Fibroblast of villous mesenchyme (primary cell): Measurements from ENCODE around the gene CCDC85B. TPM values are rescaled to one million over a fixed set of nuclear protein-coding genes. Genes with fewer than 3 reads are reported as not detected.

Source experiments
- DNase-seq: peaks from one replicate; pipeline ENCODE4 v3.0.0-alpha.2; 2010; ENCODE audit warnings: low read depth
- H3K4me3 ChIP-seq: 2 replicates; pipeline ENCODE4 v1.5.1; 2011; ENCODE audit warnings: low read depth, mild to moderate bottlenecking, low read length
- total RNA-seq: library from RNA; depleted of rRNA; stranded (reverse); fragments of >200 nt; gene quantifications from 2 replicates; pipeline ENCODE4 v1.2.3, GENCODE V29; 2012
- TF ChIP-seq, protein P1 (sequence below): IDR thresholded peaks from 2 replicates; pipeline ENCODE4 v1.5.1; 2012; ENCODE audit warnings: low read depth, mild to moderate bottlenecking, low read length; ENCODE audit not compliant: insufficient read depth

Gene CCDC85B
- total RNA-seq, 1 donor: 37.1 TPM

DNA sequence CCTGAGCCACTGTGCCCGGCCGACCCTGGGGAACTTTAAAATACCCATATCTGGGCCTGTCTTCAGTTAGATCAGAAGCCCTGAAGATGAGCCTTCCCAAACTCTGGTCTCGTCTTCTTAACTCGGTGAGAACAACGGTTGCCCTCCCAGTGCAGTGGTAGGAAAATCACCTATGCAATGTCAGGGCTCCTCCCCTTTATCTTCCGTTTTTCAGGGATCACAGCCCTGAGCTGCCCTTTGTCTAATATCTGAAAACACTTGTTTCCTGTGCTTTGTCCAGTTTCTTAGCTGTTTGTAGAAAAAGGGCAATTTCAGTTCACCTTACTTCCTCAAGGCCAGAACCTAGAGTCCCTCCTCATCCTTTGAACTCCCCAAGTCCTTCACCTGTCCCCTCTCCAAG is 38.2 kb downstream of the CCDC85B start:
- no peak for DNase-seq
- TF ChIP-seq, protein P1, sequence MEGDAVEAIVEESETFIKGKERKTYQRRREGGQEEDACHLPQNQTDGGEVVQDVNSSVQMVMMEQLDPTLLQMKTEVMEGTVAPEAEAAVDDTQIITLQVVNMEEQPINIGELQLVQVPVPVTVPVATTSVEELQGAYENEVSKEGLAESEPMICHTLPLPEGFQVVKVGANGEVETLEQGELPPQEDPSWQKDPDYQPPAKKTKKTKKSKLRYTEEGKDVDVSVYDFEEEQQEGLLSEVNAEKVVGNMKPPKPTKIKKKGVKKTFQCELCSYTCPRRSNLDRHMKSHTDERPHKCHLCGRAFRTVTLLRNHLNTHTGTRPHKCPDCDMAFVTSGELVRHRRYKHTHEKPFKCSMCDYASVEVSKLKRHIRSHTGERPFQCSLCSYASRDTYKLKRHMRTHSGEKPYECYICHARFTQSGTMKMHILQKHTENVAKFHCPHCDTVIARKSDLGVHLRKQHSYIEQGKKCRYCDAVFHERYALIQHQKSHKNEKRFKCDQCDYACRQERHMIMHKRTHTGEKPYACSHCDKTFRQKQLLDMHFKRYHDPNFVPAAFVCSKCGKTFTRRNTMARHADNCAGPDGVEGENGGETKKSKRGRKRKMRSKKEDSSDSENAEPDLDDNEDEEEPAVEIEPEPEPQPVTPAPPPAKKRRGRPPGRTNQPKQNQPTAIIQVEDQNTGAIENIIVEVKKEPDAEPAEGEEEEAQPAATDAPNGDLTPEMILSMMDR: no peak
- H3K4me3 ChIP-seq: no peak overlapping the region

DNA sequence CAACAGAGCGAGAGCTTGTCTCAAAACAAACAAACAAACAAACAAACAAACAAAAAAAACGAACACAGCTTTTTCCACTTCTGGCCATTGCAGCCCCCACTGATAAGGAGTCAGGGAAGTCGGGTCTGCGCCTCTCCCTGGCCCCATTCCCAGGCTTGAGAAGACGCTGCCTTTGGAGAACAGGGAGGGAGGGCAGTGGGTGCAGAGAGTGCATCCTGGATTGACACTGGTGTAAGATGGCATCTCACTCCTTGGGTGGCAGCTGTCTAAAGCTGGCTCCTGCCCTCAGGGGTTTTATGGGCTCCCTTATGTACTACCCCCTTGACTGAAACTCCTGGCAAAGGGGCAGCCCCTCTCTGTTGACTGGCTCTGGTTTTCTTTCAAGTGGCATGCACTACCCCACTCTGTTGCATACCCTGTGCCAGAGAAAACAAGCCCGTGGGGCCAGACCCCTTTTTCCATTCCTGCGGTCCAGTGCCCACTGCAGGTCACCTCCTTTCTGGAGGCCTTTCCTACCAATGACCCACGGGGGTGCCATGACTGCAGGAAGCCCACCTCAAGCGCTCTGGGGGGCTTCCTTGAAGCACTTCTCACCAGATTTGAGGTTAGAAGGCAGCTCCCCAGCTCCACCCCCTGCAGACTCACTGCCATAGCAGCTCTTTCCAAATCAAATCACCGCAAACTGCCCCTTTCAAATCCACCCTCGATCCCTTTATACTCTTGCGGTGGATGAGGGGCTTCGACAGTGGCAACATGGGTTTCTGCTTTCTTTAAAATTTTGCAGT is 41.5 kb downstream of the CCDC85B start:
- DNase-seq: no peak
- H3K4me3 ChIP-seq: no peak overlapping the region
- TF ChIP-seq, protein P1: no peak

DNA sequence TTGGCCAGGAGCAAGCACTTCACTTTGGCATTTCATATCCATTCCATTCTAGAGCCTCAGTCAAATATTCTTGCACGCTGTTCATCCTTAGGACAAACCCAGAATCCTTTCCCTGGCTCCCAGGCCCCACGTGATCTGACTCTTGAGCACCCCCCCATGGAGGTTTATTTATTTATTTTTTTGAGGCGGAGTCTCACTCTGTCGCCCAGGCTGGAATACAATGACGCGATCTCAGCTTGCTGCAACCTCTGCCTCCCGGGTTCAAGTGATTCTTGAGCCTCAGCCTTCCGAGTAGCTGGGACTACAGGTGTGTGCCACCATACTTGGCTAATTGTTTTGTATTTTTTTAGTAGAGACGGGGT is 42.1 kb downstream of the CCDC85B start:
- TF ChIP-seq, protein P1: no peak
- DNase-seq: peak; percentile 32
- H3K4me3 ChIP-seq: no peak overlapping the region

DNA sequence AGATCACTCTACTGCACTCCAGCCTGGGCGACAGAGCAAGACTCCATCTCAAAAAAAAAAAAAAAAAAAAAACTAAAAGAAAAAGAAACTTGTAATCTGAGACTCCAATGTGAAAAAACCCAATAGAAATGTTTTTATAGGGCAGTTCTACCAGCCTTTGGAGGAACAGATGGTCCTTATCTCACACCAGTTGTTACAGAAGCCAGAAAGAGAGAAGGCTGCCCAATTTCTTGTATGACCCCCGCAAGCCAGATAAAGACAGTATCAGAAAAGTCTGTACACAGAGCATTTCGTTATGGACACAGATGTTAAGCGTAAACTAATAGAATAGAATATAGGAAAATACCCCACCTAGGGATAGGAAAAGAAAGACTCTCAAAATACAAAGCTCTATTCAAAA is 43.5 kb downstream of the CCDC85B start:
- H3K4me3 ChIP-seq: no peak overlapping the region
- TF ChIP-seq, protein P1: no peak
- DNase-seq: peak; percentile 71

DNA sequence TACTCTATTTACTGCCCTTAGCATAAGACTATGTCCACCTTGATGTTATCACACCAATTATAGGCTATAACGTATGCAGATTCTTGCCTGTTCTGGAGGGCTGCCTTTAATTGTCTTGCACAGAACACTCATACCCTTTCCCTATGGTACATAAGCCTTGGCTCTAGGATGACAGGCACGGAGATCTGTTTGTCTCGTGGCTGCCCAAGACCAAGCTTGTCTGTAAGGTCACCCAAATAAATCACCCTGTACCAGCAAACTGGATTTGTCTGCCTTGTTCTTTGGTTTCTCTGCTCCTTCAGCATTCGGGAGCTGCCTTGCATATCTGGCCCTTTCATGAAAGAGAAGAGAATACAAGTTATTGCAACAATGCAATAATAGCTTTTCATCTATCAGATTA is 47.3 kb downstream of the CCDC85B start:
- no peak overlapping the region for H3K4me3 ChIP-seq
- no peak for DNase-seq
- TF ChIP-seq, protein P1: no peak

Other genes with a start within 250 kb of the CCDC85B start
- gene RELA, start 227.8 kb upstream of the CCDC85B start, total RNA-seq: 22.2 and 24.2 TPM in 2 replicates
- 33.2 and 42.2 TPM in 2 replicates for gene KAT5, start 178.4 kb upstream of the CCDC85B start, total RNA-seq
- 41.5 and 44.1 TPM in 2 replicates for gene RNASEH2C, start 169.9 kb upstream of the CCDC85B start, total RNA-seq
- 13.8 and 16.4 TPM in 2 replicates for gene AP5B1, start 109.7 kb upstream of the CCDC85B start, total RNA-seq
- gene OVOL1, start 103.6 kb upstream of the CCDC85B start, total RNA-seq: not detected in 2 replicates
- gene SNX32, start 56.7 kb upstream of the CCDC85B start, total RNA-seq: under 0.01 TPM in 1 of 2 replicates, not detected in the other
- gene CFL1, start 32.5 kb upstream of the CCDC85B start, total RNA-seq: 1,115 and 1,444 TPM in 2 replicates
- gene MUS81, start 30.2 kb upstream of the CCDC85B start, total RNA-seq: 71.2 and 75.7 TPM in 2 replicates
- gene EFEMP2, start 17.9 kb upstream of the CCDC85B start, total RNA-seq: 77.7 and 79.6 TPM in 2 replicates
- gene CTSW, start 10.8 kb upstream of the CCDC85B start, total RNA-seq: 0.43 TPM in 1 of 2 replicates, not detected in the other
- gene FIBP, start 2.2 kb upstream of the CCDC85B start, total RNA-seq: 144 and 158 TPM in 2 replicates
- 18.0 and 41.0 TPM in 2 replicates for gene FOSL1, start 9.7 kb downstream of the CCDC85B start, total RNA-seq
- gene C11orf68, start 28.4 kb downstream of the CCDC85B start, total RNA-seq: 25.8 and 31.5 TPM in 2 replicates
- gene DRAP1, start 28.8 kb downstream of the CCDC85B start, total RNA-seq: 216 and 218 TPM in 2 replicates
- gene TSGA10IP, start 54.8 kb downstream of the CCDC85B start, total RNA-seq: not detected in 2 replicates
- 25.5 and 26.7 TPM in 2 replicates for gene SART1, start 71.1 kb downstream of the CCDC85B start, total RNA-seq
- gene EIF1AD, start 111.5 kb downstream of the CCDC85B start, total RNA-seq: 34.8 and 35.4 TPM in 2 replicates
- 19.9 and 24.8 TPM in 2 replicates for gene BANF1, start 111.8 kb downstream of the CCDC85B start, total RNA-seq
- gene CST6, start 121.3 kb downstream of the CCDC85B start, total RNA-seq: under 0.01 TPM in 1 of 2 replicates, not detected in the other
- gene CATSPER1, start 135.8 kb downstream of the CCDC85B start, total RNA-seq: under 0.01 and 0.43 TPM in 2 replicates
- under 0.01 TPM in 1 of 2 replicates, not detected in the other for gene GAL3ST3, start 158.5 kb downstream of the CCDC85B start, total RNA-seq
- gene SF3B2, start 161.7 kb downstream of the CCDC85B start, total RNA-seq: 130 and 151 TPM in 2 replicates
- 36.7 and 41.2 TPM in 2 replicates for gene PACS1, start 179.6 kb downstream of the CCDC85B start, total RNA-seq